GM21390 (cell line): ENCODE measurements around the gene CLDN24.
A peak's percentile ranks its signal among the peaks of the same experiment; 100 is the strongest.

Source experiments
- ATAC-seq: cut with Tn5 transposase; IDR thresholded peaks from one replicate; pipeline ENCODE4 v1.9.1; 2021; ENCODE audit not compliant: unreplicated experiment

Gene CLDN24

DNA sequence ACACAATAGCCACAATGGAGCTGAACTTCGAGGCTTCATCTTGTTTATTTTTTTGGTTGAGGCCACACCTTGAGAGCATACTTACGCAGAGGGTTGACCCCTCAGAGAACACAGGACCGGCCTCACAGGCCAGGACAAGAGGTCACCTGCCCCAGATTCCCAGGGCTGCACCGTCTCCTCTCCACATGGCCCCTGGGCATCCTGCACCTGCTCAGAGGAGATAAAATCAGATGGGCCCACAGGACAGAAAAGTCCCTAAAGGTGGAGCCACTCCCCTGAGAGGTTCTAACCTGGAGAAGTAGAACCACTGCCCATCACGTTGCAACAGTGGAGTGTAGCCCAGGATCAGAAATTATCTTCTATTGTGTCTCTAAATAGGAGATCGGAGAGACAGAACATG lies 1.1 kb upstream of the CLDN24 start:
- ATAC-seq = no peak

GRCh38 chr4:183321516-183321915 lies 710 bp downstream of the CLDN24 start:
- ATAC-seq = no peak

DNA sequence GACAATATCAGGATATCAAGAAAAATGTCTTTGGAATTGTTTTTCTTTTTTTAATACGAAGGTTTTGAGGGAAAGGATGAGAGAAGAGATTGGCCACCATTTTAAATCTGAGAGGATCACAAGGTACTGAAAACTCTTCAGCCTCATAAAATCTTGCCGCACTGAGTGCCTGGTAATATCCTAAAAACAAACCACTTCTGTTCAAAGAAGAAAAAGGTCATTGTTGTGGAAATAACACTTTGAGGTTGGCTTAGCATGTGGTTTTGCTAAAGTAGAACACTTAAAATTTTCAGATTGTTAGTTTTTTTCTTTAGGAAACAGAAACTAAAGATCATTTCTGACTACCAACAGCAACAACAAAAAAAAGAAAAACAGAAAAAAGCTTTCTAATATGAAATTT lies 1.1 kb downstream of the CLDN24 start:
- ATAC-seq = peak; percentile 51

DNA sequence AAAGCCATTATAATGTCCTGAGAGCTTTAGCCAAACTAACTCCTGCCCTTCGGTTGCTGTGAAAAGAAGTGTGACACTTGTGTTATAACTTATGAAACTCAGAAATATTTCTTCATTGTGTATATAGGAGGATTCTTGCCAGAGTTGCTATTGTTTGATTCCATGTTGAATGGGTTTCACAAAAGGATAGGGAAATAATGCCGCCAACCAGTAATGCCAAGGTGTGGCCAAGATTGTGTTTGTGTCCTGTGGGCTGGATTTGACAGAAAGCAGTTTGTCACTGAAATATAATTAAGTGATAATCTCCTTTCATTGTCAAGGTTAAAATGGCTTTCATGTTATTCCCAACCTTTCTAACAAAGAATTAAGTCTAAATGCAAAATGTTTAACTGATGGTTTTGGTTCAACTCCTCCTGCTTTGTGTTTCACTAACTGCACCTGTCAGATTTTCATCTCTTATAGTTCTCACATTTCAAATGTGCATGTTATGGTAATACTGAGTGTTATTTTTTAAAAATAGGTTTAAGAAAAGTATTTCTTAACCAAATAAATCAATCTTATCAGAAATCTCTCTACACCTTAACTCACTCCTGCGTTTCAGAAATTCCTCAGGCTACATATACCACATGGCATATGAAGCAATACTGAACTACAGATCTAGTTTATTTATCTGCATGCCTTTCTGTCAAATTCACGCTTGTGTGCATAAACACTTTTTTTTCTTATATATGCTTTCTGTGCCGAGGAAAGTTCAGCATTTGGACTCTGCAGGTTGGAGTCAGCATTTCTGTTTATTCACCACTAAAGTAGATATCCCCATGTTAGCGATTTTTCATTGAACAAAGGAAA lies 1.8 kb downstream of the CLDN24 start, which contains the start of gene CLDN22:
CLDN22 (minus strand) TSS at position 66 of the 849 bp plus-strand sequence; CDS start at position 8, 58 bp downstream.
- ATAC-seq = no peak

- ATAC-seq = no peak
Measured at GRCh38 chr4:183318656-183319055, 3.6 kb downstream of the CLDN24 start.

DNA sequence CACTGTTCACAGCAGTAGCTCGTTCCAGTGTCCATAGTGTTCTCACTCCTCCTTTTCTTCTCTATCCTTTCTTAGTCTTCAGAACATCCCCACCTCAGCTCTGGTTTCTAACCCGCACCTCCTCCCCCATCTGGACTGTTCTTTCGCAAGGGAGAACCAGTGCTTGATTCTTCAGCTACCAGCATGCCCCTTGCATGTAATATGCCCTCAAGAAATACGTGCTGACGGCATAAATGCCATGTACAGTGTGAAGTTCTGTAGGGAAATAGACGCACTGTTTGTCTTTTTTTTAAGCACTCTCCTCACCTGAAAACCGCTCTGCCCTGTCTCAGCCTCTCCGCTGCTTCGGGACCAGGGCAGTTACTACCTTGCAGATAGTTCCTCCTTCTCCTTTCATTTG lies 7.4 kb downstream of the CLDN24 start:
- ATAC-seq = no peak

- ATAC-seq = no peak
Measured at GRCh38 chr4:183314336-183314735, 7.9 kb downstream of the CLDN24 start.

GRCh38 chr4:183312841-183313240 lies 9.4 kb downstream of the CLDN24 start:
- ATAC-seq = no peak

- ATAC-seq = no peak
Measured at GRCh38 chr4:183306811-183307210, 15.4 kb downstream of the CLDN24 start.

GRCh38 chr4:183304538-183304937 lies 17.7 kb downstream of the CLDN24 start:
- ATAC-seq = peak; percentile 54

GRCh38 chr4:183304067-183304466 lies 18.2 kb downstream of the CLDN24 start:
- ATAC-seq = peak; percentile 75

DNA sequence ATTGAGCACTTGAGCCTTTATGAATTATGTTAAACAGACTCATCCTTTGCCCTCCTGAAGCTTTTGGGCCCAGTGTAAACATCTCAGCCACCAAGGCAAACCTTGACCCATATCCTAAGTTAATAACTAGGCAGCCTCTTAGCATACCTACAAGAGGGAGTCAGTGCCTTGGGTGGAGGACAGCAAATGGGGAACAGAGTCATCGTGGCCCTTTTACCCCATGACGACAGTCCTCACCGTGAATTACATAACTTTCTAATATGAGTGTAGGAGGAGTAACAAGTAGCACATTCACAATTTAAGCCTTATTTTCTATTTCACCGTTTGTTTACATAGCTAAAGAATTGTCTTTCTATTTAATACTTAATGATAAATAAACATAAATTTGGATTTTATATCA lies 18.9 kb downstream of the CLDN24 start:
- ATAC-seq = no peak

- ATAC-seq = no peak
Measured at GRCh38 chr4:183300655-183301054, 21.6 kb downstream of the CLDN24 start.

GRCh38 chr4:183300070-183300469 lies 22.2 kb downstream of the CLDN24 start:
- no peak for ATAC-seq

DNA sequence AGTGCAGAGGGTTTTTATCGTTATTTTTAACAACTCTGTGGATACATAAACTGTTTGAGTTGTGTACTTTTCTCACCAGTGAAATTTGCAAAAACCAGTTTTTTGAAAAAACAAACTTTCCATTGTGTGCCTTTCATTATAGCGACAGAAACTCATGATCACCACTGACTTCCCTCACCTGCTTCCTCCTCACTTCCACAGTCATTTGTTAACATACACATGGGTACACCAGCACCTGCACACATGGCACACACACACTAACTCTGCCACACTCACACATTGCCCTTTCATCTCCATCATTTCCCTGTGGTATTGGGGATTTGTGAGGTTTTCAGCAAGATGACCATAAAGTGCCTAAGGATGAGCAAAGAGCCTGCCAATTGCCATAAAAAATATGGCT lies 22.8 kb downstream of the CLDN24 start:
- no peak for ATAC-seq

GRCh38 chr4:183297675-183298074 lies 24.6 kb downstream of the CLDN24 start:
- peak; percentile 70 for ATAC-seq

GRCh38 chr4:183295711-183296110 lies 26.5 kb downstream of the CLDN24 start:
- ATAC-seq = no peak

- no peak for ATAC-seq
Measured at GRCh38 chr4:183291070-183291469, 31.2 kb downstream of the CLDN24 start.

DNA sequence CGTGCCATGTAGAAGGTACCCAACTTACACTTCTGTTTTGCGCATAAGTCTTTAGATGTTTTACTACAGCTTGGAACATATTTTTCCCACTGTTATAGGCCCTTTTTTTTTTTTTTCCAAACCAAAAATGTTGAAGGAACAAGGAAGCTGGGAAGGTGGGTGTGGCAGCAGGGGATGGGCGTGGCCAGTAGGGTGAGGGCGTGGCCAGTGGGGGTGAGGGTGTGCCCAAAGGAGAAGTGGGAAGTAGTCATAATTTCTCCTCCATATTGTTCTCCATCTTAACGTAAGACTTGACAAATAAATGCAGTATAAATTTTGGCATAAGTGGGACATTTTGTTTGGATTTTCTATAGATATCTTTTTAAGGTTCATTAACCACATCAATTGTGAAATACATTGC lies 32.5 kb downstream of the CLDN24 start:
- ATAC-seq = no peak

GRCh38 chr4:183288955-183289354 lies 33.3 kb downstream of the CLDN24 start:
- no peak for ATAC-seq

DNA sequence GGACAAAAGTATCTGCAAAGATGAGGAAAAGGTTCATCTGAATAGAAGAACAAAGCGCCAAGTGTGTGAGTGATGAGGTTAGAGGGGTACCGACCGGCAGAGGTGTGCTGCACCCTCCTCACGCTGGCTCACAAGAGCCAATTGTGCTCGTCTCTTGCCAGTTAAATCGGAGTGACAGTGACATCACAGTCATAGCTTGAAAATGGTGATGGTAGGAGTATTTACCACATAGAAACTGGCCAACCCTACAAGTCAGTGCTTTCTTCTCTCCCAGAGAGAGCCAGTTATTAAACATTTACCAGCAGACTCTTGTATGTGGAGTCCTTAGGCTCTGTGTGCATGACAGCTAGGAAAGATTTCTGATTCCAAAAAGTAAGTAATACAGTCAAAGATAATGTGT lies 34.5 kb downstream of the CLDN24 start:
- ATAC-seq = peak; percentile 72

GRCh38 chr4:183287309-183287659 lies 34.9 kb downstream of the CLDN24 start:
- peak; percentile 59 for ATAC-seq
